ENCODE data around the gene ACAA2. TPM values are rescaled to one million over a fixed set of nuclear protein-coding genes. Genes with fewer than 3 reads are reported as not detected.

ACAA2 gene
- total and polyA plus RNA-seq, 10 of the 15 experiments (the other 5 are each of a cell fraction or from before 2014, with no cell fraction given): 43.1 to 134 (median 64.6) TPM

GRCh38 chr18:49742316-49743116, 70.8 kb downstream of the ACAA2 start:
- Histone ChIP-seq H3K27ac (ENCODE audit: control insufficient read depth, insufficient read depth) (no peak overlapping the region), H3K4me3 (no peak overlapping the region), H3K4me2 (ENCODE audit: control insufficient read depth, insufficient read depth) (no peak overlapping the region), H3K4me1 (ENCODE audit: control insufficient read depth, insufficient read depth, low read length) (no peaks in the 10 kb centered on the region), H4K20me1 (ENCODE audit: control insufficient read depth, insufficient read depth) (no peaks in the 10 kb centered on the region), H3K9me3 (replicated peaks; ENCODE audit: control insufficient read depth, insufficient read depth, low read length) (no peaks in the 10 kb centered on the region), H3K36me3 (ENCODE audit: control insufficient read depth in 2 of 2, insufficient read depth in 2 of 2, low read length in 1 of 2) (no peaks in the 10 kb centered on the region), H3K9ac (ENCODE audit: control insufficient read depth, insufficient read depth, low read length) (no peak overlapping the region), H2AFZ (ENCODE audit: control insufficient read depth, low read depth, low read length) (no peak overlapping the region), H3K27me3 (replicated peaks in 1 of 2; ENCODE audit: control insufficient read depth in 2 of 2, insufficient read depth in 2 of 2, low read length in 1 of 2) (peaks cover 3 to 4% of the 10 kb centered on the region in 2 experiments; a peak in 2 of 4 replicates), H3K79me2 (ENCODE audit: control insufficient read depth, insufficient read depth, low read length) (no peaks in the 10 kb centered on the region)
- ChIA-PET CTCF (interaction anchor here (0.8 kb wide), 1 partner anchor 116 kb away, joined by 3 read pairs; no protein-coding TSS in a partner anchor), SMC1A (ENCODE audit: uncharacterized antibody, unreplicated experiment) (no interaction called here), RAD21 (ENCODE audit: unreplicated experiment) (no interaction called here), POLR2A (no interaction called here)
- 17% methylated on average over 4 of the region's 4 CpGs for WGBS (ENCODE audit: insufficient coverage, insufficient replicate concordance, low lambda C conversion rate, missing lambda C conversion rate)
- BruUV-seq (replicated peaks): no TSS peak
- ATAC-seq (no peak), FAIRE-seq (no peak), DNase-seq (ENCODE audit: low read depth, low spot score) (no peak)
- in situ Hi-C loops (cut with MboI) (no loop called here), intact Hi-C loops (cut with micrococcal nuclease; ENCODE audit: unreplicated experiment) (no loop called here)
- TF ChIP-seq IRF5 (IDR thresholded peaks at IDR 0.05; ENCODE audit: borderline replicate concordance): no peak
- no peak for TF ChIP-seq KAT2A (conservative IDR thresholded peaks at IDR 0.05; ENCODE audit: control insufficient read depth, low read depth, low read length)
- no peak for TF ChIP-seq ZBED1 (IDR thresholded peaks at IDR 0.05; ENCODE audit: borderline replicate concordance)
- TF ChIP-seq NR2C1 (IDR thresholded peaks at IDR 0.05): no peak

- CTCF ChIA-PET: interaction anchor here (1.1 kb wide), 1 partner anchor 8 kb away, joined by 3 read pairs; no protein-coding TSS in a partner anchor
- RAD21 ChIA-PET (ENCODE audit: unreplicated experiment): no interaction called here
- no peak for DNase-seq (ENCODE audit: low read depth, low spot score)
- 37% methylated on average over 4 of the region's 4 CpGs for WGBS (ENCODE audit: insufficient coverage, insufficient replicate concordance, low lambda C conversion rate, missing lambda C conversion rate)
- Histone ChIP-seq H2AFZ (ENCODE audit: control insufficient read depth, low read depth, low read length) (no peak overlapping the region), H3K27ac (ENCODE audit: control insufficient read depth, insufficient read depth) (no peak overlapping the region), H3K9ac (ENCODE audit: control insufficient read depth, insufficient read depth, low read length) (no peak overlapping the region), H3K4me3 (no peak overlapping the region), H3K4me2 (ENCODE audit: control insufficient read depth, insufficient read depth) (no peak overlapping the region), H3K36me3 (ENCODE audit: control insufficient read depth in 2 of 2, insufficient read depth in 2 of 2, low read length in 1 of 2) (no peaks in the 10 kb centered on the region), H3K27me3 (replicated peaks in 1 of 2; ENCODE audit: control insufficient read depth in 2 of 2, insufficient read depth in 2 of 2, low read length in 1 of 2) (peaks cover 0 to 4% of the 10 kb centered on the region in 2 experiments; a peak in 2 of 4 replicates), H3K4me1 (ENCODE audit: control insufficient read depth, insufficient read depth, low read length) (no peaks in the 10 kb centered on the region), H4K20me1 (ENCODE audit: control insufficient read depth, insufficient read depth) (no peaks in the 10 kb centered on the region), H3K9me3 (replicated peaks; ENCODE audit: control insufficient read depth, insufficient read depth, low read length) (no peaks in the 10 kb centered on the region), H3K79me2 (ENCODE audit: control insufficient read depth, insufficient read depth, low read length) (no peaks in the 10 kb centered on the region)
- FAIRE-seq: no peak
- POLR2A ChIA-PET: no interaction called here
- no peak for ATAC-seq
- in situ Hi-C loops (cut with MboI): no loop called here
- BruUV-seq (replicated peaks): no TSS peak
- intact Hi-C loops (cut with micrococcal nuclease; ENCODE audit: unreplicated experiment): no loop called here
- TF ChIP-seq E4F1 (IDR thresholded peaks at IDR 0.05; ENCODE audit: borderline replicate concordance, partially characterized antibody) (no peak), ZNF687 (IDR thresholded peaks at IDR 0.05) (no peak), SIN3A (IDR thresholded peaks at IDR 0.05; ENCODE audit: low read depth, low read length) (no peak)
- SMC1A ChIA-PET (ENCODE audit: uncharacterized antibody, unreplicated experiment): interaction anchor here (0.8 kb wide), 1 partner anchor 34 kb away, joined by 3 read pairs; no protein-coding TSS in a partner anchor
Measured at GRCh38 chr18:49739275-49739674, 74.1 kb downstream of the ACAA2 start.
